Activated CD4-positive, alpha-beta T cell treated with anti-CD3 and anti-CD28 coated beads, Interleukin-2, amount 50 U/mL, for 24 hours (primary cell): ENCODE results near the gene CLTCL1.

Source experiments
- DNase-seq, 2 donors: peaks; one replicate each; pipeline ENCODE4 v3.0.0-alpha.2; 2020; ENCODE audit warnings: low read depth in 1 of 2, low spot score in 1 of 2

The CLTCL1 gene

GRCh38 chr22:19132693-19133400 is 158.7 kb downstream of the CLTCL1 start:
- no peak for DNase-seq

- no peak for DNase-seq
Observed at GRCh38 chr22:19132153-19132552, 159.4 kb downstream of the CLTCL1 start.

- DNase-seq = no peak
Observed at GRCh38 chr22:19131685-19132015, 159.9 kb downstream of the CLTCL1 start.

GRCh38 chr22:19130959-19131684 is 160.4 kb downstream of the CLTCL1 start, which contains the start of gene TSSK2:
TSS of gene TSSK2 (plus strand) at chr22:19131308. CDS start at chr22:19131400, 92 bp downstream.
- DNase-seq = no peak

- no peak for DNase-seq
Observed at GRCh38 chr22:19129871-19130270, 161.6 kb downstream of the CLTCL1 start.
